IMR-90 (cell line): ENCODE data around the gene CCNJL.

Source experiments
- BHLHE40 ChIP-seq: fragments of 150-350 bp; IDR thresholded peaks from 2 replicates; pipeline ENCODE4 v1.6.1; 2016; ENCODE audit warnings: mild to moderate bottlenecking, low read depth, low read length
- CEBPB ChIP-seq: IDR thresholded peaks from 2 replicates; pipeline ENCODE4 v1.6.1; 2012; ENCODE audit warnings: low read depth, low read length, improper control_type of control experiment
- CHD1 ChIP-seq: IDR thresholded peaks from 2 replicates; pipeline ENCODE4 v1.6.1; 2012; ENCODE audit warnings: low read depth, low read length, improper control_type of control experiment
- FOS ChIP-seq: fragments of 150-350 bp; IDR thresholded peaks from 2 replicates; pipeline ENCODE4 v1.6.1; 2016; ENCODE audit warnings: low read depth, low read length
- MAZ ChIP-seq: IDR thresholded peaks from 2 replicates; pipeline ENCODE4 v1.6.1; 2012; ENCODE audit warnings: low read depth, mild to moderate bottlenecking, low read length, improper control_type of control experiment, moderate library complexity, borderline replicate concordance
- MXI1 ChIP-seq: IDR thresholded peaks from 2 replicates; pipeline ENCODE4 v1.6.1; 2012; ENCODE audit warnings: low read depth, mild to moderate bottlenecking, low read length, moderate library complexity, borderline replicate concordance
- POLR2A ChIP-seq: IDR thresholded peaks from 2 replicates; pipeline ENCODE4 v1.6.1; 2012; ENCODE audit warnings: mild to moderate bottlenecking, low read depth, low read length
- RCOR1 ChIP-seq: IDR thresholded peaks from 2 replicates; pipeline ENCODE4 v1.6.1; 2012; ENCODE audit warnings: mild to moderate bottlenecking, low read length, improper control_type of control experiment; ENCODE audit not compliant: insufficient replicate concordance
- SMC3 ChIP-seq: fragments of 150-350 bp; IDR thresholded peaks from 2 replicates; pipeline ENCODE4 v1.6.1; 2016; ENCODE audit warnings: low read depth, mild to moderate bottlenecking, antibody characterized with exemption, low read length, moderate library complexity
- TF ChIP-seq, protein P1 (sequence below): conservative IDR thresholded peaks from 2 replicates; pipeline ENCODE4 v1.5.1; 2012; ENCODE audit warnings: mild to moderate bottlenecking, low read depth, low read length, improper control_type of control experiment
- TF ChIP-seq, protein P2 (sequence below): fragments of 150-350 bp; IDR thresholded peaks from 2 replicates; pipeline ENCODE4 v1.6.1; 2017; ENCODE audit warnings: mild to moderate bottlenecking, antibody characterized with exemption, low read length, low read depth

DNA sequence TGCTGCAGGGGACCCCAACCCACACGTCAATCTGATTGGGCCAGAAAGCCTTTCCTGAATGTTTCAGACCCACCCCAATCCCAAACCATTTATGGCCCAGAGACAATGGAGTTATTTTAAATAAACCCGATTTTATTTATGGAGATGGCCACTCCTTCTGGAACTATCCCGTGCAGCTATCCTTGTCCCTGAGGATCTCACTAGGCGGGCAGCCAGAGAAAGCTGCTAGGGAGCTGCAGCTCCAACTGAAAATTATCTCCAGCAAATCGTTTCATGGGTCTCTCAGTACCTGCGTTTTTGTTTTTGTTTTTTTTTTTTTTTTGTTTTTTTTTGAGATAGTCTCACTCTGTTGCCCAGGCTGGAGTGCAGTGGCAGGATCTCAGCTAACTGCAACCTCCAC, 35.1 kb upstream of the CCNJL start:
- TF ChIP-seq SMC3, result no peak
- no peak for TF ChIP-seq RCOR1
- TF ChIP-seq MAZ, result no peak
- TF ChIP-seq, protein P1, sequence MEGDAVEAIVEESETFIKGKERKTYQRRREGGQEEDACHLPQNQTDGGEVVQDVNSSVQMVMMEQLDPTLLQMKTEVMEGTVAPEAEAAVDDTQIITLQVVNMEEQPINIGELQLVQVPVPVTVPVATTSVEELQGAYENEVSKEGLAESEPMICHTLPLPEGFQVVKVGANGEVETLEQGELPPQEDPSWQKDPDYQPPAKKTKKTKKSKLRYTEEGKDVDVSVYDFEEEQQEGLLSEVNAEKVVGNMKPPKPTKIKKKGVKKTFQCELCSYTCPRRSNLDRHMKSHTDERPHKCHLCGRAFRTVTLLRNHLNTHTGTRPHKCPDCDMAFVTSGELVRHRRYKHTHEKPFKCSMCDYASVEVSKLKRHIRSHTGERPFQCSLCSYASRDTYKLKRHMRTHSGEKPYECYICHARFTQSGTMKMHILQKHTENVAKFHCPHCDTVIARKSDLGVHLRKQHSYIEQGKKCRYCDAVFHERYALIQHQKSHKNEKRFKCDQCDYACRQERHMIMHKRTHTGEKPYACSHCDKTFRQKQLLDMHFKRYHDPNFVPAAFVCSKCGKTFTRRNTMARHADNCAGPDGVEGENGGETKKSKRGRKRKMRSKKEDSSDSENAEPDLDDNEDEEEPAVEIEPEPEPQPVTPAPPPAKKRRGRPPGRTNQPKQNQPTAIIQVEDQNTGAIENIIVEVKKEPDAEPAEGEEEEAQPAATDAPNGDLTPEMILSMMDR, result no peak
- no peak for TF ChIP-seq MXI1
- TF ChIP-seq, protein P2, sequence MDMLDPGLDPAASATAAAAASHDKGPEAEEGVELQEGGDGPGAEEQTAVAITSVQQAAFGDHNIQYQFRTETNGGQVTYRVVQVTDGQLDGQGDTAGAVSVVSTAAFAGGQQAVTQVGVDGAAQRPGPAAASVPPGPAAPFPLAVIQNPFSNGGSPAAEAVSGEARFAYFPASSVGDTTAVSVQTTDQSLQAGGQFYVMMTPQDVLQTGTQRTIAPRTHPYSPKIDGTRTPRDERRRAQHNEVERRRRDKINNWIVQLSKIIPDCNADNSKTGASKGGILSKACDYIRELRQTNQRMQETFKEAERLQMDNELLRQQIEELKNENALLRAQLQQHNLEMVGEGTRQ, result no peak
- no peak for TF ChIP-seq BHLHE40
- no peak for TF ChIP-seq POLR2A
- TF ChIP-seq CEBPB, result no peak
- TF ChIP-seq CHD1, result no peak
- TF ChIP-seq FOS, result no peak
